ENCODE results near the gene DBI. TPM values are rescaled to one million over a fixed set of nuclear protein-coding genes. Genes with fewer than 3 reads are reported as not detected.

DBI gene
- total RNA-seq, 1 donor from 2014 or later = 75.3 TPM

DNA sequence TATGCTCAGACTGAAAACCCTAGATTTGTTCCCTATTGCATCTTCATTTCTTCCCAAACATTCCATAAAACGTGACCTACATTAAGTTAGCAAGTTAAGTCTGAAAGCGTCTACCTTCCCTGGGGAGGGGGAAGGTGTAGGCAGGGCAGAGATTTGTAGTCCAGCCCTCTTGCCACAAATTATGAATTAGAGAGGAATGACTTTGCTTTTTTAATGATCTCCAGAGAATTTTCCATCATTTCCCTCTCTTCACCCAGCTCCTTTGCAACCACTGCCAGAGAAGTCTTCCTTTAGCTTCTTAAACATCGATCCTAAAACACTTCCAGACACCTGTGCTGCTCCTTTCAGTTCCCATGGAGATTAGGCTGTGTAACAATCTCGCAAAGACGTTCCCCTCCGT, 1.3 kb upstream of the DBI start:
- Histone ChIP-seq H3K27me3 (ENCODE audit: control insufficient read depth, insufficient read depth, low read length) (no peaks in the 10 kb centered on the region), H3K4me3 (ENCODE audit: low read depth, low read length) (peak overlapping the region; percentile 62), H3K36me3 (ENCODE audit: control insufficient read depth, insufficient read depth, low read length) (peaks cover 4% of the 10 kb centered on the region)
- DNase-seq (ENCODE audit: low read depth) (no peak), FAIRE-seq (no peak)
- TF ChIP-seq CTCF (IDR thresholded peaks at IDR 0.05; ENCODE audit: insufficient read depth, low read length, severe bottlenecking) = no peak

DNA sequence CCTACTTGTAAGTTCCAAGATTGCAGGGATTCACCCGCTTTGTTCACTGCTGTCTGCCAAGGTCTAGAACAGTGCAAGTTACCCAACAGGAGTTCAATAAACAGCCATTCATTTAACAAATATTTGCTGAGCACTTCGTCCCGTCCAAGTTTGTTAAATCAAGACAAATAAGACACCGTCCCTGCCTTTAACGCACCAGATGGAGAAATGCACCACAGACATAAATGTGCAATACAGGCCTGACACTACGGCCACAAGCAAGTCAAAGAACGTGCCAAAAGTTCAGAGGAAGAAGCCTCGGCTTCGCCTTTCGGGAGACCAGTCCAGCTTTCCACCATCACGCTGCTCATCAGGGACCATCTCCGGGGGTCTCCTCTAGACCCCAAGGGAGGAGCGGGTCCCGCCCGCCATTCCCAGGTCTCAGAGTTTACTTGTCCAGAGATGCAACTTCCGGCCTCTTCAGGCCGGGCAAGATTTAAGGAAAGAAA, 572 bp upstream of the DBI start:
- H3K27me3 ChIP-seq (ENCODE audit: control insufficient read depth, insufficient read depth, low read length) = no peaks in the 10 kb centered on the region

GRCh38 chr2:119367472-119368099, 809 bp downstream of the DBI start:
- DNase-seq (ENCODE audit: low read depth) = no peak
- Histone ChIP-seq H3K27me3 (ENCODE audit: control insufficient read depth, insufficient read depth, low read length) (no peaks in the 10 kb centered on the region), H3K36me3 (ENCODE audit: control insufficient read depth, insufficient read depth, low read length) (peaks cover 12% of the 10 kb centered on the region), H3K4me3 (ENCODE audit: low read depth, low read length) (peak overlapping the region; percentile 62)
- FAIRE-seq = no peak
- no peak for TF ChIP-seq CTCF (IDR thresholded peaks at IDR 0.05; ENCODE audit: insufficient read depth, low read length, severe bottlenecking)

More for the DNA sequence above, 572 bp upstream of the DBI start:
- Histone ChIP-seq H3K36me3 (ENCODE audit: control insufficient read depth, insufficient read depth, low read length) (peaks cover 8% of the 10 kb centered on the region), H3K4me3 (ENCODE audit: low read depth, low read length) (peak overlapping the region; percentile 62)
- peak; percentile 30 for DNase-seq (ENCODE audit: low read depth)
- no peak for FAIRE-seq
- no peak for TF ChIP-seq CTCF (IDR thresholded peaks at IDR 0.05; ENCODE audit: insufficient read depth, low read length, severe bottlenecking)

GRCh38 chr2:119369845-119370244, 3.1 kb downstream of the DBI start:
- Histone ChIP-seq H3K27me3 (ENCODE audit: control insufficient read depth, insufficient read depth, low read length) (no peaks in the 10 kb centered on the region), H3K4me3 (ENCODE audit: low read depth, low read length) (no peak overlapping the region), H3K36me3 (ENCODE audit: control insufficient read depth, insufficient read depth, low read length) (peaks cover 19% of the 10 kb centered on the region)
- FAIRE-seq = no peak
- DNase-seq (ENCODE audit: low read depth) = no peak
- TF ChIP-seq CTCF (IDR thresholded peaks at IDR 0.05; ENCODE audit: insufficient read depth, low read length, severe bottlenecking) = no peak

GRCh38 chr2:119371111-119371510, 4.3 kb downstream of the DBI start:
- no peak for TF ChIP-seq CTCF (IDR thresholded peaks at IDR 0.05; ENCODE audit: insufficient read depth, low read length, severe bottlenecking)
- Histone ChIP-seq H3K36me3 (ENCODE audit: control insufficient read depth, insufficient read depth, low read length) (peaks cover 19% of the 10 kb centered on the region), H3K4me3 (ENCODE audit: low read depth, low read length) (no peak overlapping the region), H3K27me3 (ENCODE audit: control insufficient read depth, insufficient read depth, low read length) (no peaks in the 10 kb centered on the region)
- DNase-seq (ENCODE audit: low read depth) (no peak), FAIRE-seq (no peak)
